Caki2 (cell line): ENCODE measurements around the gene IER5. TPM values are rescaled to one million over a fixed set of nuclear protein-coding genes. Genes with fewer than 3 reads are reported as not detected.
A peak's percentile ranks its signal among the peaks of the same experiment; 100 is the strongest.

Experiments
- DNase-seq: peaks from one replicate; pipeline ENCODE4 v3.0.0-alpha.2; 2015; ENCODE audit warnings: low read depth
- in situ Hi-C: cut with HindIII; loops from 2 replicates; pipeline ENCODE4 v1.10.0; 2016; ENCODE audit warnings: low sequenced_read_pairs, low pct_unique_long_range_greater_than_20kb, mixed read lengths
- total RNA-seq: library from RNA; depleted of rRNA; stranded (reverse); fragments of >200 nt; shearing (Covaris generic); gene quantifications from 2 replicates; pipeline ENCODE4 v1.2.3, GENCODE V29; 2014; ENCODE audit warnings: low replicate concordance; rRNA removed

Gene IER5
- total RNA-seq, 1 experiment from 2014 or later, result 12.5 TPM

GRCh38 chr1:181140891-181141290 is 52.4 kb downstream of the IER5 start:
- in situ Hi-C loops, result loop anchor here (10.0 kb wide), 1 partner anchor 636 kb away; the partner anchor contains the start of gene ACBD6
- no peak for DNase-seq

GRCh38 chr1:181141431-181141910 is 53.0 kb downstream of the IER5 start:
- in situ Hi-C loops, result loop anchor here (10.0 kb wide), 1 partner anchor 637 kb away; the partner anchor contains the start of gene ACBD6
- DNase-seq, result peak; percentile 38

Other genes with a start within 250 kb of the IER5 start
- gene KIAA1614, start 175.8 kb upstream of the IER5 start, total RNA-seq, result 0.10 and 0.12 TPM in 2 replicates
- gene STX6, start 65.8 kb upstream of the IER5 start, total RNA-seq, result 18.7 and 19.4 TPM in 2 replicates
- gene MR1, start 54.7 kb upstream of the IER5 start, total RNA-seq, result 6.1 and 13.3 TPM in 2 replicates